NB4 (cell line): Measurements from ENCODE around the gene ATG4C.
"Not testable (repeated sequence)": the region's sequence is repeated elsewhere in the genome, so short reads cannot be mapped to it uniquely, and the experiment has no call there.

Experiments
- CTCF ChIP-seq: IDR thresholded peaks from one replicate; pipeline ENCODE4 v1.5.1; 2012; ENCODE audit warnings: low read depth, low read length
- MYC ChIP-seq: IDR thresholded peaks from 2 replicates; pipeline ENCODE4 v1.6.1; 2011; ENCODE audit warnings: low read depth, low read length
- POLR2A ChIP-seq: IDR thresholded peaks from 2 replicates; pipeline ENCODE4 v1.6.1; 2011; ENCODE audit warnings: mild to moderate bottlenecking; ENCODE audit not compliant: insufficient read length; ENCODE audit errors: extremely low read depth
- TF ChIP-seq, protein P1 (sequence below): IDR thresholded peaks from 2 replicates; pipeline ENCODE4 v1.6.1; 2011; ENCODE audit warnings: low read depth, low read length

DNA sequence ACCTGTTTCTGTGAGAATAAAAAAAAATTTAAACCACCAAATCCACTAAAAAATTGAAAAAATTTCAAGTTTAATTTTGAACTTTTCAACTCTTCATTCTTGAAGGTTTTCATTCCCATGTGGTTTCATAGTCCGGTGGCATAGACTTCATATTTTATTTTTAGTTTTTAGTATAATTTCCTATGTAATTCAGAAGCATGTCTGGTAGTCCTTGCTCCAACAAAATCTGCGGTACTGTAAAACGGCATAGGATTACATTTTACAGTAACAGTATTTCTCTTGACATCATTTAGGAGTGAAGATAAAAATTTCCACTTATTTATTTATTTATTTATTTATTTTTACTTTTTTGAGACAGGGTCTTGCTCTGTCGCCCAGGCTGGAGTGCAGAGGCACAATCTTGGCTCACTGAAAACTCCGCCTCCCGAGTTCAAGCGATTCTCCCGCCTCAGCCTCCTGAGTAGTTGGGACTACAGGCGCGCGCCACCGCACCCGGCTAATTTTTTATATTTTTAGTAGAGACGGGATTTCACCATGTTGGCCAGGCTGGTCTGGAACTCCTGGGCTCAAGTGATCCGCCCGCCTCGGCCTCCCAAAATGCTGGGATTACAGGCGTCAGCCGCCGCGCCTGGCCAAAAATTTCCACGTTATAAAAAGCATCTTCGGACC lies 1.3 kb upstream of the ATG4C start:
- TF ChIP-seq CTCF, POLR2A, MYC: not testable (repeated sequence)
- TF ChIP-seq, protein P1, sequence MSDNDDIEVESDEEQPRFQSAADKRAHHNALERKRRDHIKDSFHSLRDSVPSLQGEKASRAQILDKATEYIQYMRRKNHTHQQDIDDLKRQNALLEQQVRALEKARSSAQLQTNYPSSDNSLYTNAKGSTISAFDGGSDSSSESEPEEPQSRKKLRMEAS, result not testable (repeated sequence)
